Measurements from ENCODE around the gene NHP2. TPM values are rescaled to one million over a fixed set of nuclear protein-coding genes. Genes with fewer than 3 reads are reported as not detected.

Gene NHP2
- total and polyA plus RNA-seq, 2 donors from 2014 or later, result 98.6 to 129 TPM

- Histone ChIP-seq H3K9ac (ENCODE audit: low read length in 3 of 3) (no peak overlapping the region), H3K36me3 (ENCODE audit: control insufficient read depth in 2 of 3, insufficient read depth in 3 of 3, low read length in 3 of 3) (no peaks in the 10 kb centered on the region), H3K27ac (ENCODE audit: low read depth in 2 of 2, low read length in 2 of 2) (no peak overlapping the region), H3K4me3 (ENCODE audit: low read length in 3 of 3) (no peak overlapping the region), H3K4me1 (ENCODE audit: control insufficient read depth in 2 of 3, insufficient read depth in 2 of 3, low read depth in 1 of 3, low read length in 3 of 3) (peaks cover 0 to 11% (median 0%) of the 10 kb centered on the region in 3 donors), H3K9me3 (ENCODE audit: control insufficient read depth in 2 of 3, insufficient read depth in 1 of 3, low read length in 3 of 3) (no peaks in the 10 kb centered on the region), H3K27me3 (ENCODE audit: control insufficient read depth, insufficient read depth, low read length) (no peaks in the 10 kb centered on the region)
- TF ChIP-seq CTCF (IDR thresholded peaks at IDR 0.05; ENCODE audit: borderline replicate concordance, extremely low read depth, insufficient read depth), result peak; percentile 35
- FAIRE-seq (no peak), DNase-seq (peak; percentile 92 to 96 (median 93))
- intact Hi-C loops (cut with DNase I), result no loop called here
Observed at GRCh38 chr5:178120607-178121357, 32.9 kb downstream of the NHP2 start.

- Histone ChIP-seq H3K27ac (ENCODE audit: low read depth in 2 of 2, low read length in 2 of 2) (no peak overlapping the region), H3K4me3 (ENCODE audit: low read length in 3 of 3) (no peak overlapping the region), H3K27me3 (ENCODE audit: control insufficient read depth, insufficient read depth, low read length) (no peaks in the 10 kb centered on the region), H3K9me3 (ENCODE audit: control insufficient read depth in 2 of 3, insufficient read depth in 1 of 3, low read length in 3 of 3) (no peaks in the 10 kb centered on the region), H3K36me3 (ENCODE audit: control insufficient read depth in 2 of 3, insufficient read depth in 3 of 3, low read length in 3 of 3) (no peaks in the 10 kb centered on the region), H3K4me1 (ENCODE audit: control insufficient read depth in 2 of 3, insufficient read depth in 2 of 3, low read depth in 1 of 3, low read length in 3 of 3) (peaks cover 0 to 13% (median 0%) of the 10 kb centered on the region in 3 donors), H3K9ac (ENCODE audit: low read length in 3 of 3) (no peak overlapping the region)
- no peak for FAIRE-seq
- no peak for TF ChIP-seq CTCF (IDR thresholded peaks at IDR 0.05; ENCODE audit: borderline replicate concordance, extremely low read depth, insufficient read depth)
- intact Hi-C loops (cut with DNase I), result no loop called here
- DNase-seq, result no peak
Observed at GRCh38 chr5:178119915-178120606, 33.6 kb downstream of the NHP2 start.

- Histone ChIP-seq H3K4me3 (ENCODE audit: low read length in 3 of 3) (no peak overlapping the region), H3K36me3 (ENCODE audit: control insufficient read depth in 2 of 3, insufficient read depth in 3 of 3, low read length in 3 of 3) (no peaks in the 10 kb centered on the region), H3K9me3 (ENCODE audit: control insufficient read depth in 2 of 3, insufficient read depth in 1 of 3, low read length in 3 of 3) (no peaks in the 10 kb centered on the region), H3K4me1 (ENCODE audit: control insufficient read depth in 2 of 3, insufficient read depth in 2 of 3, low read depth in 1 of 3, low read length in 3 of 3) (peaks cover 0 to 13% (median 0%) of the 10 kb centered on the region in 3 donors), H3K27me3 (ENCODE audit: control insufficient read depth, insufficient read depth, low read length) (no peaks in the 10 kb centered on the region), H3K27ac (ENCODE audit: low read depth in 2 of 2, low read length in 2 of 2) (no peak overlapping the region), H3K9ac (ENCODE audit: low read length in 3 of 3) (no peak overlapping the region)
- DNase-seq (peak in 1 of 5 donors; percentile 63), FAIRE-seq (no peak)
- intact Hi-C loops (cut with DNase I), result no loop called here
- TF ChIP-seq CTCF (IDR thresholded peaks at IDR 0.05; ENCODE audit: borderline replicate concordance, extremely low read depth, insufficient read depth), result no peak
Observed at GRCh38 chr5:178117923-178118701, 35.6 kb downstream of the NHP2 start.

Measured in kidney (tissue), 14 donors.